Peyer's patch (tissue), 4 donors: ENCODE results near the gene PRICKLE4. TPM values are rescaled to one million over a fixed set of nuclear protein-coding genes. Genes with fewer than 3 reads are reported as not detected.

Experiments used
- DNase-seq, 3 donors: peaks; one replicate each; pipeline ENCODE4 v3.0.0-alpha.2; 2017 to 2019
- H3K27ac ChIP-seq, 4 donors: fragments of 200-600 bp; sonication (generic); one replicate each; pipeline ENCODE4 v1.5.1; 2016 to 2019
- H3K27me3 ChIP-seq, 2 donors: fragments of 200-600 bp; sonication (generic); one replicate each; pipeline ENCODE4 v1.5.1; 2019
- H3K36me3 ChIP-seq, 3 donors: fragments of 200-600 bp; sonication (generic); one replicate each; pipeline ENCODE4 v1.5.1; 2016 to 2019
- H3K4me1 ChIP-seq, 4 donors: fragments of 200-600 bp; sonication (generic); one replicate each; pipeline ENCODE4 v1.5.1; 2016 to 2019
- H3K4me3 ChIP-seq, 4 donors: fragments of 200-600 bp; sonication (generic); 1 replicate in 3 of 4; 2 replicates in 1 of 4; pipeline ENCODE4 v1.5.1; 2016 to 2019; ENCODE audit warnings: mild to moderate bottlenecking in 1 of 4
- H3K9me3 ChIP-seq, 4 donors: fragments of 200-600 bp; sonication (generic); one replicate each; pipeline ENCODE4 v1.5.1; 2016 to 2019; ENCODE audit warnings: mild to moderate bottlenecking in 1 of 4
- CTCF ChIP-seq, 6 experiments: fragments of 450-650 bp in 4 of 6; fragments of 200-600 bp in 2 of 6; sonication (generic) in 1 of 6; IDR thresholded peaks; one replicate each; pipeline ENCODE4 v1.5.1; 2017 to 2019; ENCODE audit warnings: antibody characterized with exemption in 6 of 6, mild to moderate bottlenecking in 3 of 6, moderate library complexity in 1 of 6
- POLR2A ChIP-seq, 2 donors: fragments of 450-650 bp; IDR thresholded peaks; one replicate each; pipeline ENCODE4 v1.5.1; 2017; ENCODE audit warnings: antibody characterized with exemption in 2 of 2, mild to moderate bottlenecking in 2 of 2, moderate library complexity in 2 of 2
- total RNA-seq, 4 donors: library from RNA; depleted of rRNA; stranded (reverse); fragments of >200 nt; gene quantifications; one replicate each; pipeline ENCODE4 v1.1.0, GENCODE V29; 2016

The PRICKLE4 gene
- total RNA-seq, 4 donors from 2014 or later = 3.8 to 23.4 (median 16.8) TPM

GRCh38 chr6:41767112-41767833, 13.3 kb upstream of the PRICKLE4 start:
- no peak for TF ChIP-seq POLR2A (IDR thresholded peaks at IDR 0.05)
- TF ChIP-seq CTCF (IDR thresholded peaks at IDR 0.05) = no peak
- Histone ChIP-seq H3K9me3 (no peaks in the 10 kb centered on the region), H3K27ac (peak overlapping the region in 2 of 4 donors; percentile 2 to 57), H3K4me3 (no peak overlapping the region), H3K4me1 (no peaks in the 10 kb centered on the region), H3K36me3 (peaks cover 0 to 22% (median 0%) of the 10 kb centered on the region in 3 donors), H3K27me3 (no peaks in the 10 kb centered on the region)
- no peak for DNase-seq

- Histone ChIP-seq H3K36me3 (peaks cover 0 to 36% (median 0%) of the 10 kb centered on the region in 3 donors), H3K9me3 (no peaks in the 10 kb centered on the region), H3K27ac (no peak overlapping the region), H3K27me3 (no peaks in the 10 kb centered on the region), H3K4me3 (no peak overlapping the region), H3K4me1 (no peaks in the 10 kb centered on the region)
- DNase-seq = no peak
- TF ChIP-seq CTCF (IDR thresholded peaks at IDR 0.05) (no peak), POLR2A (IDR thresholded peaks at IDR 0.05) (no peak)
Measured at GRCh38 chr6:41768545-41769308, 11.9 kb upstream of the PRICKLE4 start.

- no peak for DNase-seq
- Histone ChIP-seq H3K27me3 (no peaks in the 10 kb centered on the region), H3K4me3 (no peak overlapping the region), H3K27ac (no peak overlapping the region), H3K9me3 (no peaks in the 10 kb centered on the region), H3K4me1 (no peaks in the 10 kb centered on the region), H3K36me3 (peaks cover 0 to 43% (median 0%) of the 10 kb centered on the region in 3 donors)
- TF ChIP-seq CTCF (IDR thresholded peaks at IDR 0.05) = no peak
- TF ChIP-seq POLR2A (IDR thresholded peaks at IDR 0.05) = no peak
Measured at GRCh38 chr6:41769376-41769775, 11.2 kb upstream of the PRICKLE4 start.

- H3K4me3 ChIP-seq = no peak overlapping the region
- DNase-seq = no peak
- H3K27me3 ChIP-seq = no peaks in the 10 kb centered on the region
- H3K9me3 ChIP-seq = no peaks in the 10 kb centered on the region
- H3K4me1 ChIP-seq = no peaks in the 10 kb centered on the region
- peaks cover 0 to 54% (median 0%) of the 10 kb centered on the region in 3 donors for H3K36me3 ChIP-seq
- TF ChIP-seq CTCF (IDR thresholded peaks at IDR 0.05) (no peak), POLR2A (IDR thresholded peaks at IDR 0.05) (no peak)
- H3K27ac ChIP-seq = no peak overlapping the region
Measured at GRCh38 chr6:41770381-41771057, 10.1 kb upstream of the PRICKLE4 start.

- DNase-seq = no peak
- H3K4me1 ChIP-seq = no peaks in the 10 kb centered on the region
- no peak for TF ChIP-seq POLR2A (IDR thresholded peaks at IDR 0.05)
- no peak for TF ChIP-seq CTCF (IDR thresholded peaks at IDR 0.05)
Measured at GRCh38 chr6:41771058-41771983, 9.3 kb upstream of the PRICKLE4 start.

More at GRCh38 chr6:41771058-41771983, 9.3 kb upstream of the PRICKLE4 start:
- H3K36me3 ChIP-seq = peaks cover 0 to 57% (median 0%) of the 10 kb centered on the region in 3 donors
- H3K27ac ChIP-seq = no peak overlapping the region
- no peaks in the 10 kb centered on the region for H3K9me3 ChIP-seq
- H3K4me3 ChIP-seq = no peak overlapping the region
- H3K27me3 ChIP-seq = no peaks in the 10 kb centered on the region
